NT2/D1 (cell line): ENCODE results near the gene CAPZB.

Experiments
- DNase-seq: peaks from one replicate; pipeline ENCODE4 v3.0.0-alpha.2; 2011; ENCODE audit warnings: low read depth, low spot score
- H3K27me3 ChIP-seq: 2 replicates; pipeline ENCODE4 v1.6.0; 2011; ENCODE audit warnings: mild to moderate bottlenecking; ENCODE audit not compliant: insufficient read length, insufficient read depth
- H3K36me3 ChIP-seq: 2 replicates; pipeline ENCODE4 v1.6.1; 2011; ENCODE audit warnings: mild to moderate bottlenecking, low read length, mixed read lengths; ENCODE audit not compliant: insufficient read depth, insufficient read length
- H3K4me1 ChIP-seq: 2 replicates; pipeline ENCODE4 v1.5.1; 2011; ENCODE audit not compliant: insufficient read depth, insufficient read length
- H3K4me3 ChIP-seq: 2 replicates; pipeline ENCODE4 v1.5.1; 2011; ENCODE audit warnings: low read depth; ENCODE audit not compliant: insufficient read length
- H3K9ac ChIP-seq: 2 replicates; pipeline ENCODE4 v1.6.0; 2011; ENCODE audit warnings: low read depth; ENCODE audit not compliant: insufficient read length
- H3K9me3 ChIP-seq: 2 replicates; pipeline ENCODE4 v1.5.1; 2011; ENCODE audit warnings: mild to moderate bottlenecking, low read length; ENCODE audit not compliant: insufficient read depth
- SUZ12 ChIP-seq: IDR thresholded peaks from 2 replicates; pipeline ENCODE4 v1.6.1; 2011; ENCODE audit not compliant: insufficient read length, insufficient read depth; ENCODE audit errors: extremely low read depth
- YY1 ChIP-seq: IDR thresholded peaks from 2 replicates; pipeline ENCODE4 v1.6.1; 2011; ENCODE audit not compliant: insufficient read length, insufficient read depth
- ZNF274 ChIP-seq: IDR thresholded peaks from 2 replicates; pipeline ENCODE4 v1.6.1; 2011; ENCODE audit warnings: mild to moderate bottlenecking, low read depth, low read length

The CAPZB gene

GRCh38 chr1:19344831-19345230, 140.5 kb downstream of the CAPZB start:
- no peak overlapping the region for H3K4me3 ChIP-seq
- TF ChIP-seq SUZ12: no peak
- no peak for TF ChIP-seq ZNF274
- TF ChIP-seq YY1: no peak
- H3K9ac ChIP-seq: no peak overlapping the region
- peaks cover 84% of the 10 kb centered on the region for H3K36me3 ChIP-seq
- no peaks in the 10 kb centered on the region for H3K27me3 ChIP-seq
- H3K9me3 ChIP-seq: no peaks in the 10 kb centered on the region
- DNase-seq: no peak
- H3K4me1 ChIP-seq: peaks cover 4% of the 10 kb centered on the region

GRCh38 chr1:19344372-19344810, 140.9 kb downstream of the CAPZB start:
- H3K27me3 ChIP-seq: no peaks in the 10 kb centered on the region
- H3K36me3 ChIP-seq: peaks cover 84% of the 10 kb centered on the region

GRCh38 chr1:19343617-19344350, 141.6 kb downstream of the CAPZB start:
- Histone ChIP-seq H3K4me1 (peaks cover 6% of the 10 kb centered on the region), H3K9ac (no peak overlapping the region), H3K36me3 (peaks cover 79% of the 10 kb centered on the region), H3K4me3 (no peak overlapping the region), H3K27me3 (no peaks in the 10 kb centered on the region), H3K9me3 (no peaks in the 10 kb centered on the region)
- no peak for DNase-seq
- TF ChIP-seq YY1 (no peak), SUZ12 (no peak), ZNF274 (no peak)

More at GRCh38 chr1:19344372-19344810, 140.9 kb downstream of the CAPZB start:
- Histone ChIP-seq H3K9ac (no peak overlapping the region), H3K9me3 (no peaks in the 10 kb centered on the region), H3K4me3 (no peak overlapping the region), H3K4me1 (peaks cover 6% of the 10 kb centered on the region)
- TF ChIP-seq YY1: no peak
- no peak for TF ChIP-seq ZNF274
- DNase-seq: peak; percentile 9

DNA sequence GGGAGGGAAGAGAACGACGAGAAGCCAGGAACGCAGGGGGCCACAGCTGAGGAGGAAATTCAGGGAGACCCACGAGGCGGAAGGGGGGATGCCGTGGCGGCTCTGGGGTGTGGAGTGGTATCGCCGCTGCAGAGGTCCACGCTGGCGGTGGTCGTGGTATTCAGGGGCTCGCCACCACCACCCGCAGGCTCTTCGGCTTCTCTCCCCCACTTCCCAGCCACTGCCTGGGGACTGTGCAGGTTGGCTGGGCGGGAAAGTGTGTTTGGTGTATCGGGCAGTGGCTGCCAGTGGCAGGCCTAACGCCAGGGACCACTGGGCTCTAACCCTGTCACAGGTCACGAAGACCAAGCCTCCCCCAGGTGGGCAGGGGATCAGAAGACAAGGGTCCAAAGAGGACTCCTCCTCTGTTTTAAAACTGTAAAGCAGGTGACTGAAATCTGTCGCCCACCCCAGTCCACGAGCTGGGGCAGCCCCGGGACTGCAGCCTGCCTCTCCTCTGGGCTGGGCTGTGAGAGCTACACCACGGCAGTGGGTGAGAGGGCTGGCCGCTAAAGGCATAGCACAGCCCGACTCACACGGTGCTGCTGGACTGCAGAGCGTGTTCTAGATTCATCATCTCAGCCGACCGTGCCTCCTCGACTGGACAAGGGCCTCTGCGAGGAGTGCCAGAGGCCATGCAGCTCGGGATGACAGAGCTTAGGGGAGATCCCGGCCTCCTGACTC, 142.3 kb downstream of the CAPZB start:
- TF ChIP-seq ZNF274 (no peak), SUZ12 (no peak), YY1 (no peak)
- peaks cover 6% of the 10 kb centered on the region for H3K4me1 ChIP-seq
- H3K4me3 ChIP-seq: no peak overlapping the region
- DNase-seq: no peak
- H3K36me3 ChIP-seq: peaks cover 74% of the 10 kb centered on the region
- no peaks in the 10 kb centered on the region for H3K27me3 ChIP-seq
- H3K9me3 ChIP-seq: no peaks in the 10 kb centered on the region
- H3K9ac ChIP-seq: no peak overlapping the region

GRCh38 chr1:19342062-19342750, 143.1 kb downstream of the CAPZB start:
- Histone ChIP-seq H3K4me1 (peaks cover 9% of the 10 kb centered on the region), H3K27me3 (no peaks in the 10 kb centered on the region), H3K4me3 (no peak overlapping the region), H3K36me3 (peaks cover 66% of the 10 kb centered on the region), H3K9ac (peak overlapping the region; percentile 32), H3K9me3 (no peaks in the 10 kb centered on the region)
- TF ChIP-seq YY1 (no peak), ZNF274 (no peak), SUZ12 (no peak)
- DNase-seq: no peak

DNA sequence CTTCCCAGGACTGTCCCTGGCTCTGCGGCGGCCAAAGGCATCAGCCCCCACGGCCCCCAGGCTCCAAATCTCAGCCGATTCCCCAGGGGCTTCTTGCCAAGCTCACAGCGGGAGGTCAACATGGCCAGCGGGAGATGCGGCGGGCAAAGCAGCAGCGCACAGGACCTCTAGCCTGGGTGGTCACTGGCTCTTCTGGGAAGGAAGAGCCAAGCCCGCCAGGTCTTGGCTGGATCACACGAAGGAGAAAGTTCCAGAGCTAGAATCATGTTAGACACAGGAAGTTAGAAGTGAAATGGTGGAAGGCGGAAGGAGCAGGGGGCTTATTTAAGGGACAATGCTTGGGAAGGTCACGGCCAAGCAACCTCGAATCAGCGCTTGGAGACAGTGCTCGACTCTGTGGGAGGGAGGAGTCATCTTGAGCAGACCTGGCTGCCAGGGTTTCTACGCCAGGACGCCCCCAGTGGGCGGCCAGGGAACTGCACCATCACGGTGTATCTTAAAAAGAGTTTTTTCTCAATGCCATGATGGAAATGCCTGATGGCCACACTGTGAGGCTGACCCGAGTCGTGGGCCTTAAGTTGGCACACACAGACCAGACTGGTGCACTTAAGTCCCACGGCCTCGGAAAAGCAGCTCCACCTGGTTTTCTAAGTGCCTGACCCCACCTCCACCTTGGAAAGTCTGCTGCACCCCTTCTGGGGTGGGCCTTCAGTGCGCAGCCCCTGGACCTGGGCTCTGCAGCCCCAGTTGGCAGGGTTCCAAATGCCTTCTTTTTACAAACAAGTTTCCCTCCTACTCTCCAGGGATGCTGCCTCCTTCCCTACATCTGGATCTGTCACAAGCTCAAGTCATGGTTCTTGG, 143.9 kb downstream of the CAPZB start:
- peak; percentile 71 for DNase-seq
- Histone ChIP-seq H3K4me1 (peaks cover 9% of the 10 kb centered on the region), H3K27me3 (no peaks in the 10 kb centered on the region), H3K4me3 (no peak overlapping the region), H3K9me3 (no peaks in the 10 kb centered on the region), H3K36me3 (peaks cover 64% of the 10 kb centered on the region), H3K9ac (no peak overlapping the region)
- TF ChIP-seq SUZ12: no peak
- no peak for TF ChIP-seq YY1
- TF ChIP-seq ZNF274: no peak
